Measurements from ENCODE around the gene SKI. TPM values are rescaled to one million over a fixed set of nuclear protein-coding genes. Genes with fewer than 3 reads are reported as not detected.
A peak's percentile ranks its signal among the peaks of the same experiment; 100 is the strongest.

SKI gene
- total RNA-seq, 2 donors from 2014 or later: 65.4 to 79.2 TPM

DNA sequence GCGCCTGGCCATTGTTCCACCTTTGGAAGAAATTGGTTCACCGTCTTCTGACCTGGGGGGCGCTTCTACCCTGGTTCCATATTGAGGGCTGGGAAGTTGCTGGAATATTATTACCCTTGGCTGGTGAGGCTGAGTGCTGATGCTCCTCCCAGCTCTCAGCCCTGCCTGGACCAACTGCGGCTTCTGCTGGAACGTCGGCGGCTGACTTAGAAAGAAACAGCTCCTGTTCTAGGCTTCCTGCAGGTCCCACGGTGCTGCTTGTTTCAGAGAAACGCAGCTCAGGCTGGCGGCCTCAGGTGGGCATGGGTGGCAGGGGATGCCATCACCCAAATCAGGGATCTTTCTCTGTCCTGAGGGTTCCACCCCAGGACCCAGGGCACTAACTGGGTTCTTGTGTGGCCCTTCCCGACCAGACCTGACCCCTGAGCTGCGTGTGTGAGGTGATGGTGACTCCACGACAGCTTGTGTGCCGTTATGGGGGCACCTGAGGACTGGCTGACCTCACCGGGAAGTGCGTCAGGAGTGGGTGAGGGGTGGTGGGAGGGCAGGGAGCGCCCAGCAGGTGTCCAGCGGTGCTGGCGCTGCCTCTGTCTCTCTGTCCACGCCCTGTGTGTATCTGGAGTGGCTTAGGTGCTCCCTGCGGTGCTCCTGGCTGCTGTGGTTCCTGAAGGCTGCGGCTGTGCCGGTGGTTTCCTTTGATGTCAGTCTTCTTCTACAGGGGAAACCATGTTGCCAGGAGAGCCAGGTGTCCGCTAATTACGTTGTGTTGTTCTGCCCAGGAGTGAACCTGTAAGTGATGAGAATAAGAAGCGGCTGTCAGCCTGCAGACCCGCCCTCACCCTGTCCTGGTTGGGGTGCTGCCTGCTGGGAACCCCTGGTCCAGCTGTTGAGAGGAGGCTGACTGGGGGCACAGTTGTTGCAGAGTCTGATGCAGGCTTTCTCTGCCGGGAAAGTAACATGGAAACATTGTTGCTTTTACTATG is 8.9 kb downstream of the SKI start:
- peaks cover 36% of the 10 kb centered on the region for H3K4me1 Mint-ChIP-seq
- no peaks in the 10 kb centered on the region for H3K27me3 ChIP-seq (ENCODE audit: control insufficient read depth, insufficient read depth, low read length, poor library complexity, severe bottlenecking)
- peaks cover 11% of the 10 kb centered on the region for H3K4me1 ChIP-seq (ENCODE audit: control insufficient read depth, insufficient read depth, low read length)

DNA sequence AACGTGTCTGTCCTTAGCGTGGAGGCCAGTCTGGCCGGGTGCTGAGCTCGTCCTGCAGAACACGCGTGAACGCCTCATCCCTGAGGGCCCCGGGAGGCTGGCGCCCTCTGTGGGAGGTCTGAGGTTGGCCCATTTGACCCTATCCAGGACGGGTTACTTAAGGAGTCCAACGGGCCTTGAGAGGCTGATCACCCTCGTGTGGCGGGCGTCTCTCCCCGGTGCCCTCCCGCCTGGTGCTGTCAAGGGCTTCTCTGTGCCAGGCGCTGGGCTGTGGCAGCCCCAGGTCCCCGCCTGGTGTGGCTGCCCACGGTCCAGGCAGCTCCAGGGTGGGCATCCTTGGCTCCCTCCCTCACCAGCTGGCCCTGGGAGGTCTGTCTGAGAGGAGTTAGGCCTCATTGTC is 9.7 kb downstream of the SKI start:
- Mint-ChIP-seq H3K9me3 (no peaks in the 10 kb centered on the region), H3K27me3 (ENCODE audit: insufficient read depth) (no peaks in the 10 kb centered on the region), H3K27ac (peak overlapping the region; percentile 44), H3K4me3 (no peak overlapping the region), H3K36me3 (ENCODE audit: low read depth) (peaks cover 19% of the 10 kb centered on the region), H3K4me1 (peaks cover 32% of the 10 kb centered on the region)
- peak; percentile 62 for TF ChIP-seq CTCF (conservative IDR thresholded peaks at IDR 0.05)
- Histone ChIP-seq H3K36me3 (ENCODE audit: control insufficient read depth, insufficient read depth, low read length) (peaks cover 18% of the 10 kb centered on the region), H3K4me1 (ENCODE audit: control insufficient read depth, insufficient read depth, low read length) (peaks cover 11% of the 10 kb centered on the region), H3K9ac (ENCODE audit: extremely low read depth, low read length, poor library complexity, severe bottlenecking) (no peak overlapping the region), H3K4me3 (ENCODE audit: low read length) (no peak overlapping the region), H3K9me3 (ENCODE audit: control insufficient read depth, low read length) (no peaks in the 10 kb centered on the region), H3K27me3 (ENCODE audit: control insufficient read depth, insufficient read depth, low read length, poor library complexity, severe bottlenecking) (no peaks in the 10 kb centered on the region), H3K27ac (ENCODE audit: low read depth, low read length) (no peak overlapping the region)
- peak; percentile 77 for DNase-seq
- WGBS, 2 experiments (ENCODE audit: insufficient coverage in 1 of 2, insufficient read length in 1 of 2): 92 to 93% methylated on average over 18 to 19 of the region's 19 CpGs

More for the DNA sequence above, 8.9 kb downstream of the SKI start:
- Histone ChIP-seq H3K9ac (ENCODE audit: extremely low read depth, low read length, poor library complexity, severe bottlenecking) (no peak overlapping the region), H3K36me3 (ENCODE audit: control insufficient read depth, insufficient read depth, low read length) (peaks cover 11% of the 10 kb centered on the region), H3K9me3 (ENCODE audit: control insufficient read depth, low read length) (no peaks in the 10 kb centered on the region), H3K27ac (ENCODE audit: low read depth, low read length) (no peak overlapping the region), H3K4me3 (ENCODE audit: low read length) (no peak overlapping the region)
- H3K27ac Mint-ChIP-seq: peak overlapping the region; percentile 44
- H3K4me3 Mint-ChIP-seq: no peak overlapping the region
- WGBS, 2 experiments (ENCODE audit: insufficient coverage in 1 of 2, insufficient read length in 1 of 2): 92 to 93% methylated on average over 21 to 28 of the region's 28 CpGs
- no peak for DNase-seq
- H3K27me3 Mint-ChIP-seq (ENCODE audit: insufficient read depth): no peaks in the 10 kb centered on the region
- H3K36me3 Mint-ChIP-seq (ENCODE audit: low read depth): peaks cover 15% of the 10 kb centered on the region
- no peak for TF ChIP-seq CTCF (conservative IDR thresholded peaks at IDR 0.05)
- H3K9me3 Mint-ChIP-seq: no peaks in the 10 kb centered on the region

DNA sequence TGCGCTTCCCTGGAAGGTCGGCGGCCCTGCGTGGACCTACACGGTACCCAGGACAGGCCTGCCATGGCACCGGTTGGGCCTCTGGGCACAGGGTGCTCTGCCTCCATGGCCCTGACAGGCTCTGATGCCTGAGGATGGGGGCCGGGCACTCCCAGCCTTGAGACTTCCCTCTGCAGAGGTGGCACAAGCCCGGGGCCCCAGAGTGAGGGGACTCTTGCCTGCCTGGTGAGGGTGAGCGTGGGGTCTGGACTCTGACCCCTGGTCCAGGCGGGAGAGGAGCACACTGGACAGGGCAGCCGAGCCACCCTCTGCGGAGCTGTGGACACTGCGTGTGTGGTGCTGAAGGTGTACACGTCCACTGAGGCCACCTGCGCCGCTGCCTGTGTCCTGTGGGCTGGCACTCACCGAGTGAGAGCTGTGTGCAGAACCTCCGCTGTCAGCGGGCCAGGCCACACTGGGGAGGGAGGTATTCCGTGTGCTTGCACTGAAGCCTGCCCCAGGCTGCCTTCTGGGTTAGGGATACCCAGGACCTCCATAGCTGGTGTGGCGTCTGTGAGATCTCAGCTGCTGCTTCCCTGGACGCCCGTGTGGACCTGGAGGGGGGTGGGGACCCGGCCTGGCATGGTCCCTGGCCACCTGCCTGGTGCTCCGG is 10.4 kb downstream of the SKI start:
- no peak overlapping the region for H3K27ac ChIP-seq (ENCODE audit: low read depth, low read length)
- WGBS, 2 experiments (ENCODE audit: insufficient coverage in 1 of 2, insufficient read length in 1 of 2): 93 to 100% methylated on average over 17 to 25 of the region's 25 CpGs
- peaks cover 27% of the 10 kb centered on the region for H3K4me1 Mint-ChIP-seq
- H3K36me3 Mint-ChIP-seq (ENCODE audit: low read depth): peaks cover 22% of the 10 kb centered on the region
- no peaks in the 10 kb centered on the region for H3K9me3 ChIP-seq (ENCODE audit: control insufficient read depth, low read length)
- H3K27ac Mint-ChIP-seq: no peak overlapping the region
- H3K27me3 ChIP-seq (ENCODE audit: control insufficient read depth, insufficient read depth, low read length, poor library complexity, severe bottlenecking): no peaks in the 10 kb centered on the region
- H3K36me3 ChIP-seq (ENCODE audit: control insufficient read depth, insufficient read depth, low read length): peaks cover 24% of the 10 kb centered on the region
- no peak overlapping the region for H3K4me3 ChIP-seq (ENCODE audit: low read length)
- no peak overlapping the region for H3K4me3 Mint-ChIP-seq
- no peaks in the 10 kb centered on the region for H3K27me3 Mint-ChIP-seq (ENCODE audit: insufficient read depth)
- no peaks in the 10 kb centered on the region for H3K9me3 Mint-ChIP-seq
- DNase-seq: no peak
- peaks cover 5% of the 10 kb centered on the region for H3K4me1 ChIP-seq (ENCODE audit: control insufficient read depth, insufficient read depth, low read length)
- H3K9ac ChIP-seq (ENCODE audit: extremely low read depth, low read length, poor library complexity, severe bottlenecking): no peak overlapping the region
- TF ChIP-seq CTCF (conservative IDR thresholded peaks at IDR 0.05): no peak

Data from endodermal cell (in vitro differentiated cells).